ENCODE data around the gene EIF4A3.

DNA sequence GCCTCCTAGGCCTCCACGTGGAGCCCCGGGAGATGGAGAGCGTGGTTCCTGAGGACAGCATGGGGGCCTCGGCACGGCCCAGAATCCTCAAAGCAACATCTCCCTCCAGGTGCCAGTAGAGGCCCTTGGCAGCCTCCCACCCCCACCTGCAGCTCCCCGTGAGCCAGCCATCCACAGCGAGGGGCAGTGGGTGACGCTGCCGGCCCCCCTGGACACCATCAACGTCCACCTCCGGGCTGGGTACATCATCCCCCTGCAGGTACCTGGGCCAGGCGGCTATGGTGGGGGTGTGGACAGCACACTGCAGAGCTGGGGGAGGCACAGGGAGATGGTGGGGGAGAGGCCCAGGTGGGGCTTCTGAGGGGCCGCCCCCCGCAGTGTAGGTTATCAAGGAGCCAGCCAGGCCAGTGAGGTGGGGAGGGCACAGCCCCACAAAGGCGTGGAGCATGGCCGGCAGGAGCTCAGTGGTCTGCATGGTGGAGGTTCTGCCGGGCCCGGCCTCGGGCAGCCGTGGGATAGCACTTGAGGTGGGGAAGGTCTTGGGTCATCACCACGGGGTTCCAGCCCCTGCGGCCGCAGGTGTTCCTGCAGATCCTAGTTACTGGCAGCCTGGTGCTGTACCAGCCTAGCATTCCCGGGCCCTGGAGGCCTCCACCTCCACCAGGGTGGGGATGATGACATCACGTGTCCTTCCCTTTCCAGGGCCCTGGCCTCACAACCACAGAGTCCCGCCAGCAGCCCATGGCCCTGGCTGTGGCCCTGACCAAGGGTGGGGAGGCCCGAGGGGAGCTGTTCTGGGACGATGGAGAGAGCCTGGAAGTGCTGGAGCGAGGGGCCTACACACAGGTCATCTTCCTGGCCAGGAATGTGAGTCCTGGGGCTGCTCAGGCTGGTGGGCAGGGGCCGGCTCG lies 29.2 kb downstream of the EIF4A3 start:
- TF ChIP-seq POLR2A (IDR thresholded peaks at IDR 0.05) (no peak), EP300 (IDR thresholded peaks at IDR 0.05) (no peak)

All from ovary (tissue), 1 donor.